ENCODE data around the gene HOXB6.

The HOXB6 gene

DNA sequence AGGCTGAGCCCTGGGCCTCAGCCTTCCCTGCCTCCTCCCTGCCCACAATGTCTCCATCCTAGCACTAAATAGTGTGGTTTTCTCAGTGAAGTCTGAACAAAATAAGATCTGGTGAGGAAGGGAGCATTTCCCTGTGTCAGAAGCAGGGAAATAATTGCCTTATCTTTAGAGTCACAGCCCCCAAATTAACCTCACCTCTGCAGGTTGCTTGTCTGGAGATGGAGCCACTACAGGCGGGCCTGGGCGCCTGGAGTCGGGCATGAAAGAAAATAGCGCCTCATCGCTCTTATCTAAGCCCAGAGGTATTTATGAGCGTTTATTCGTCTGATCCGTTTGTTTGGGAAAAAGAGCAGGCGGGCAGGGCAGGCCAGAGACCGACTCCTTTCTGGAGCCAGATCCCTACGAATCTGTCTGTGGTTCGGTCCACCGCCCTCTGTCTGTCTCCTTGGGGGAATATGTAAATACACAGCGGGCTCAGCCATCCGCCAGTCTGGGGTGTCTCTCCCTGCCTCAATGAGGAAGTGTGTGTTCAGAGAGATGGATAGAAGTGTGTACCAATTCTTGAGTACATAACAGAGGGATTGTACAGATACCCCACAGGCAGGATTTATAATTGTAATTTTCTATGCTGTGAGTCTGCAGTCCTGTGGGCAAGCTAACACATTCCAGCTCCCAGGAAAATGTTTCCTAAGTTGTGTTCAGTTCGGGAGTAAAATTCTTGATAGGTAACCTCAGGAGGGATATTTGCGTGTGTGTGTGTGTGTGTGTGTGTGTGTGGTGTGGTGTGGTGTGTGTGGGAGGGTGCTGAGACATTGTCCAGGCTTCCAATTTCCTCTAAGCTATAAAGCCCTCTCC lies 4.3 kb downstream of the HOXB6 start:
- ATAC-seq = no peak
- no peak for TF ChIP-seq ZFP3 (CRISPR knock-in tag; IDR thresholded peaks at IDR 0.05)
- no peak for TF ChIP-seq GLIS3 (CRISPR knock-in tag; IDR thresholded peaks at IDR 0.05)
- no peak for TF ChIP-seq PPARA (CRISPR knock-in tag; IDR thresholded peaks at IDR 0.05; ENCODE audit: borderline replicate concordance)
- TF ChIP-seq TCF4 (CRISPR knock-in tag; IDR thresholded peaks at IDR 0.05; ENCODE audit: borderline replicate concordance) = no peak
- TF ChIP-seq TOX (CRISPR knock-in tag; IDR thresholded peaks at IDR 0.05; ENCODE audit: borderline replicate concordance) = no peak
- TF ChIP-seq ZFP30 (CRISPR knock-in tag; IDR thresholded peaks at IDR 0.05) = no peak

DNA sequence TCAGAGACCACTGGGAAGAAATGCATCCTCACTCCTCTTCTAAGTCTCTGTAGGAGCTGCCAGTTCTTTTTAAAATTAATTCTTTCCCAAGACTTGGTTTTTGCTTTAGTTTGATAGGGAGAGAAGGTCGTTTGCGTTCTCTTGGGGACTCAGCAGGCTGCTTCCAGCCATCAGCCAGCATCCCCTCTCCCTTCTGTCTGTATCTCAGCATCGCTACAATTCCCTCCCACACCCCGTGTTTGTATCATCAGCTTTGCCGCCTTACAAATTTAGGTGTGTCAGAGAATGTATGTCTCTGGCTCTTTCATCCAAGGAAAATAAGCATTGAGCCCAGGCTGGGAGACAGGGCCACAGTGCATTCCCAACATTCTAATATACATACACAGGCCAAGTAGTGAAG lies 5.4 kb downstream of the HOXB6 start:
- TF ChIP-seq BACH2 (CRISPR knock-in tag; IDR thresholded peaks at IDR 0.05; ENCODE audit: borderline replicate concordance) (no peak), ZNF565 (CRISPR knock-in tag; conservative IDR thresholded peaks at IDR 0.05; ENCODE audit: low read depth) (no peak), ESRRG (CRISPR knock-in tag; IDR thresholded peaks at IDR 0.05) (no peak), OSR1 (CRISPR knock-in tag; IDR thresholded peaks at IDR 0.05) (no peak), ZFP3 (CRISPR knock-in tag; IDR thresholded peaks at IDR 0.05) (no peak), CSDC2 (CRISPR knock-in tag; IDR thresholded peaks at IDR 0.05) (no peak), TCF4 (CRISPR knock-in tag; IDR thresholded peaks at IDR 0.05; ENCODE audit: borderline replicate concordance) (no peak), SNAI2 (CRISPR knock-in tag; IDR thresholded peaks at IDR 0.05) (no peak), ZC3H10 (CRISPR knock-in tag; IDR thresholded peaks at IDR 0.05) (no peak), ZFP30 (CRISPR knock-in tag; IDR thresholded peaks at IDR 0.05) (no peak)
- TF ChIP-seq, protein P1, sequence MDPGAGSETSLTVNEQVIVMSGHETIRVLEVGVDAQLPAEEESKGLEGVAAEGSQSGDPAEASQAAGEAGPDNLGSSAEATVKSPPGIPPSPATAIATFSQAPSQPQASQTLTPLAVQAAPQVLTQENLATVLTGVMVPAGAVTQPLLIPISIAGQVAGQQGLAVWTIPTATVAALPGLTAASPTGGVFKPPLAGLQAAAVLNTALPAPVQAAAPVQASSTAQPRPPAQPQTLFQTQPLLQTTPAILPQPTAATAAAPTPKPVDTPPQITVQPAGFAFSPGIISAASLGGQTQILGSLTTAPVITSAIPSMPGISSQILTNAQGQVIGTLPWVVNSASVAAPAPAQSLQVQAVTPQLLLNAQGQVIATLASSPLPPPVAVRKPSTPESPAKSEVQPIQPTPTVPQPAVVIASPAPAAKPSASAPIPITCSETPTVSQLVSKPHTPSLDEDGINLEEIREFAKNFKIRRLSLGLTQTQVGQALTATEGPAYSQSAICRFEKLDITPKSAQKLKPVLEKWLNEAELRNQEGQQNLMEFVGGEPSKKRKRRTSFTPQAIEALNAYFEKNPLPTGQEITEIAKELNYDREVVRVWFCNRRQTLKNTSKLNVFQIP (CRISPR knock-in tag; IDR thresholded peaks at IDR 0.05; ENCODE audit: borderline replicate concordance, low read depth) = no peak
- TF ChIP-seq, protein P2, sequence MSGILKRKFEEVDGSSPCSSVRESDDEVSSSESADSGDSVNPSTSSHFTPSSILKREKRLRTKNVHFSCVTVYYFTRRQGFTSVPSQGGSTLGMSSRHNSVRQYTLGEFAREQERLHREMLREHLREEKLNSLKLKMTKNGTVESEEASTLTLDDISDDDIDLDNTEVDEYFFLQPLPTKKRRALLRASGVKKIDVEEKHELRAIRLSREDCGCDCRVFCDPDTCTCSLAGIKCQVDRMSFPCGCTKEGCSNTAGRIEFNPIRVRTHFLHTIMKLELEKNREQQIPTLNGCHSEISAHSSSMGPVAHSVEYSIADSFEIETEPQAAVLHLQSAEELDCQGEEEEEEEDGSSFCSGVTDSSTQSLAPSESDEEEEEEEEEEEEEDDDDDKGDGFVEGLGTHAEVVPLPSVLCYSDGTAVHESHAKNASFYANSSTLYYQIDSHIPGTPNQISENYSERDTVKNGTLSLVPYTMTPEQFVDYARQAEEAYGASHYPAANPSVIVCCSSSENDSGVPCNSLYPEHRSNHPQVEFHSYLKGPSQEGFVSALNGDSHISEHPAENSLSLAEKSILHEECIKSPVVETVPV (CRISPR knock-in tag; IDR thresholded peaks at IDR 0.05) = no peak
- ATAC-seq = no peak

DNA sequence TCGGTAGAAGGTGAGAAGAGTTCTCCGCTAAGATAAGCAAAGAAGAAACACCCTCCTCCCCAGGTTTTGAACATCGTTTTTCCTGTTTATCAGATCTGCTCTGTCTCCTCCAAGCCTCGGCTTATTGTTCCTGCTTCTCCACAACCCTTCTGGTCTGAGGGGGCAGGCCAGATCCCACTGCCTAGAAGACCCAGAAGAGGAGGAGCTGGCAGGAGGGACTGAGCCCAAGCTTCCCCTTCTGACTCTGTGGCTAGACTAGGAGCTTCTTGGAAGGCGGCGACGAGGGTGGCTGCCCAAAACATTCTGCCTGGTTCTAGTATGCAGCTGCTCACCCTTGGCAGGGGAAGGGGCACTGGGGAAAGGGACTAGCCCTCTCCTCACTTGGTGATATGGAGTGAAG lies 6.0 kb downstream of the HOXB6 start:
- ATAC-seq = no peak
- TF ChIP-seq TOX (CRISPR knock-in tag; IDR thresholded peaks at IDR 0.05; ENCODE audit: borderline replicate concordance) (no peak), CSDC2 (CRISPR knock-in tag; IDR thresholded peaks at IDR 0.05) (no peak), ZFP30 (CRISPR knock-in tag; IDR thresholded peaks at IDR 0.05) (no peak), ZFP3 (CRISPR knock-in tag; IDR thresholded peaks at IDR 0.05) (no peak), ESRRG (CRISPR knock-in tag; IDR thresholded peaks at IDR 0.05) (no peak), RARB (CRISPR knock-in tag; IDR thresholded peaks at IDR 0.05) (no peak), BACH2 (CRISPR knock-in tag; IDR thresholded peaks at IDR 0.05; ENCODE audit: borderline replicate concordance) (no peak), TCF4 (CRISPR knock-in tag; IDR thresholded peaks at IDR 0.05; ENCODE audit: borderline replicate concordance) (no peak), ARNTL (CRISPR knock-in tag; IDR thresholded peaks at IDR 0.05; ENCODE audit: borderline replicate concordance, low read depth) (no peak), GLIS3 (CRISPR knock-in tag; IDR thresholded peaks at IDR 0.05) (no peak), ZNF8 (CRISPR knock-in tag; IDR thresholded peaks at IDR 0.05) (no peak), ZNF565 (CRISPR knock-in tag; conservative IDR thresholded peaks at IDR 0.05; ENCODE audit: low read depth) (no peak), OSR1 (CRISPR knock-in tag; IDR thresholded peaks at IDR 0.05) (no peak), ZNF70 (CRISPR knock-in tag; IDR thresholded peaks at IDR 0.05) (no peak), ISL1 (CRISPR knock-in tag; IDR thresholded peaks at IDR 0.05) (no peak), SNAI2 (CRISPR knock-in tag; IDR thresholded peaks at IDR 0.05) (no peak)
- TF ChIP-seq, protein P3, sequence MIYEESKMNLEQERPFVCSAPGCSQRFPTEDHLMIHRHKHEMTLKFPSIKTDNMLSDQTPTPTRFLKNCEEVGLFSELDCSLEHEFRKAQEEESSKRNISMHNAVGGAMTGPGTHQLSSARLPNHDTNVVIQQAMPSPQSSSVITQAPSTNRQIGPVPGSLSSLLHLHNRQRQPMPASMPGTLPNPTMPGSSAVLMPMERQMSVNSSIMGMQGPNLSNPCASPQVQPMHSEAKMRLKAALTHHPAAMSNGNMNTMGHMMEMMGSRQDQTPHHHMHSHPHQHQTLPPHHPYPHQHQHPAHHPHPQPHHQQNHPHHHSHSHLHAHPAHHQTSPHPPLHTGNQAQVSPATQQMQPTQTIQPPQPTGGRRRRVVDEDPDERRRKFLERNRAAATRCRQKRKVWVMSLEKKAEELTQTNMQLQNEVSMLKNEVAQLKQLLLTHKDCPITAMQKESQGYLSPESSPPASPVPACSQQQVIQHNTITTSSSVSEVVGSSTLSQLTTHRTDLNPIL (CRISPR knock-in tag; IDR thresholded peaks at IDR 0.05; ENCODE audit: low read depth) = no peak
- TF ChIP-seq, protein P2 (CRISPR knock-in tag; IDR thresholded peaks at IDR 0.05) = no peak

Measured in SK-N-SH treated with all-trans-retinoic acid at 6 μM for 48 hours (cell line).